Uterus (tissue), 2 donors: Measurements from ENCODE around the gene SPTBN5.

Experiments
- POLR2A ChIP-seq, 2 donors: fragments of 450-650 bp; IDR thresholded peaks; one replicate each; pipeline ENCODE4 v1.6.1; 2016; ENCODE audit warnings: antibody characterized with exemption in 2 of 2, mild to moderate bottlenecking in 1 of 2, moderate library complexity in 1 of 2
- TF ChIP-seq, protein P1 (sequence below), 4 experiments: fragments of 200-600 bp in 2 of 4; fragments of 450-650 bp in 2 of 4; sonication (generic) in 2 of 4; IDR thresholded peaks; one replicate each; pipeline ENCODE4 v1.5.1; 2016 to 2019; ENCODE audit warnings: antibody characterized with exemption in 4 of 4, mild to moderate bottlenecking in 2 of 4, moderate library complexity in 1 of 4

DNA sequence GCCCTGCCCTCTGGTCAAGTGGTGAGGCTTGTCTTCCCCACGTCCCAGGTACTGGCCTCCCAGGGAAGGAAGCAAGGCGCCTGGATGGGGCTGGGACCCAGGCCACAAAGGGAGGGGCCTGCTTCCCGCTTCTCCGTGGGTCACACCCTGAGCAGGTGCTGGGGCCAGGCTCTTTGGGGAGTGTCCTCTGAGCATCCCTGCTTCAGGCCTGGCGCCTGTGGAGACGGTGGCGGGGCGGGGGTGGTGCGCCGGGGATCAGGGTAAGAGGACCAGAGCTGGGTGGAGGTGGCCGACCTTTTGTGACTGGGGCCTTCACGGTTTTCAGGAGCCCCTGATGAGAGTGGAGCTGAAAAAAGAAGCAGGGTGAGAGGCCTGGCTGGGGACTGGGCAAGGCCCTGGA lies 51.6 kb downstream of the SPTBN5 start:
- TF ChIP-seq, protein P1, sequence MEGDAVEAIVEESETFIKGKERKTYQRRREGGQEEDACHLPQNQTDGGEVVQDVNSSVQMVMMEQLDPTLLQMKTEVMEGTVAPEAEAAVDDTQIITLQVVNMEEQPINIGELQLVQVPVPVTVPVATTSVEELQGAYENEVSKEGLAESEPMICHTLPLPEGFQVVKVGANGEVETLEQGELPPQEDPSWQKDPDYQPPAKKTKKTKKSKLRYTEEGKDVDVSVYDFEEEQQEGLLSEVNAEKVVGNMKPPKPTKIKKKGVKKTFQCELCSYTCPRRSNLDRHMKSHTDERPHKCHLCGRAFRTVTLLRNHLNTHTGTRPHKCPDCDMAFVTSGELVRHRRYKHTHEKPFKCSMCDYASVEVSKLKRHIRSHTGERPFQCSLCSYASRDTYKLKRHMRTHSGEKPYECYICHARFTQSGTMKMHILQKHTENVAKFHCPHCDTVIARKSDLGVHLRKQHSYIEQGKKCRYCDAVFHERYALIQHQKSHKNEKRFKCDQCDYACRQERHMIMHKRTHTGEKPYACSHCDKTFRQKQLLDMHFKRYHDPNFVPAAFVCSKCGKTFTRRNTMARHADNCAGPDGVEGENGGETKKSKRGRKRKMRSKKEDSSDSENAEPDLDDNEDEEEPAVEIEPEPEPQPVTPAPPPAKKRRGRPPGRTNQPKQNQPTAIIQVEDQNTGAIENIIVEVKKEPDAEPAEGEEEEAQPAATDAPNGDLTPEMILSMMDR (IDR thresholded peaks at IDR 0.05): no peak
- no peak for TF ChIP-seq POLR2A (IDR thresholded peaks at IDR 0.05)
